Measurements from ENCODE around the gene CACNA1G. TPM values are rescaled to one million over a fixed set of nuclear protein-coding genes. Genes with fewer than 3 reads are reported as not detected.

Gene CACNA1G
- total and polyA plus RNA-seq, 9 donors: 1.0 to 39.1 (median 4.7) TPM

DNA sequence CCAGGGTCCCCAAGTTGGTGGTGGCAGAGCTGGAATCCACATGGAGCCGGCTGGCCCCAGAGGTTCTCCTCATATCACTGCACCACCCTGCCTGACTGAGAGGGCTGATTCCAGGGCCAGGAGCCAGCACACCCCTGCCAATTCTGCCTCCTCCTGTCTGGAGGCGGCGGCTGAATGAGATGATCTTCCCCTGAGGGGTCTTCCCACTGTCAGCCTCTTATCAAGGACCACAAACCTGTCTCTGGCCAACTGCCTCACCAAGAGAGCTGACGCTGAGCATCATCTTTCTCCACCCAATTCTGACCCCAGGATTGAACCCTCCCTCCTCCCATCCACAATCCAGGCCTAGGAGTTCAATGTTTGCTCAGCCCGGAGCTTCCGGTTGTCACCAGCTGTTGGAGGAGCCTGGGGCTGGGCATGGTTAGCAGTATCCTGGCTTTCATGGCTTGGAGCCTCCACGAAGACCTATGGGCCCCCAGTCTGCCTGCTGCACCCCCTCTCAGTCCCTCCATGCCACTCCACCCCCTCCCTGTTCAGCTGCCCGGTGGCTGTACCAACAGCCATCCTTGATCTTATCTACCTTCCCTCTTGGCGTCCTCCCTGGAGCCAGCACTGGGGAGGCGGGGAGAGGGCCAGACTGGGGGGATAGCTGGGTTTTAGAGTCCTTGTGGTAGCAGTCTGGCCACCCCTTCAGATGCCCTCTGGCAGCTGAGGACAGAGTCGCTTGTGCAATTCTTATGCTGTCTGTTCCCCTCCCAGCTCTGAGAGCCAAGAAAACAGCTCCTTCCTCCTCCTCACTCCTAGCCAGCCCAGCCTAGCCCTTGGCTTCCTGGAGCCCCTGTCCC lies 99.7 kb downstream of the CACNA1G start:
- TF ChIP-seq POLR2A (IDR thresholded peaks at IDR 0.05) (no peak), EP300 (IDR thresholded peaks at IDR 0.05) (no peak)
- TF ChIP-seq, protein P1, sequence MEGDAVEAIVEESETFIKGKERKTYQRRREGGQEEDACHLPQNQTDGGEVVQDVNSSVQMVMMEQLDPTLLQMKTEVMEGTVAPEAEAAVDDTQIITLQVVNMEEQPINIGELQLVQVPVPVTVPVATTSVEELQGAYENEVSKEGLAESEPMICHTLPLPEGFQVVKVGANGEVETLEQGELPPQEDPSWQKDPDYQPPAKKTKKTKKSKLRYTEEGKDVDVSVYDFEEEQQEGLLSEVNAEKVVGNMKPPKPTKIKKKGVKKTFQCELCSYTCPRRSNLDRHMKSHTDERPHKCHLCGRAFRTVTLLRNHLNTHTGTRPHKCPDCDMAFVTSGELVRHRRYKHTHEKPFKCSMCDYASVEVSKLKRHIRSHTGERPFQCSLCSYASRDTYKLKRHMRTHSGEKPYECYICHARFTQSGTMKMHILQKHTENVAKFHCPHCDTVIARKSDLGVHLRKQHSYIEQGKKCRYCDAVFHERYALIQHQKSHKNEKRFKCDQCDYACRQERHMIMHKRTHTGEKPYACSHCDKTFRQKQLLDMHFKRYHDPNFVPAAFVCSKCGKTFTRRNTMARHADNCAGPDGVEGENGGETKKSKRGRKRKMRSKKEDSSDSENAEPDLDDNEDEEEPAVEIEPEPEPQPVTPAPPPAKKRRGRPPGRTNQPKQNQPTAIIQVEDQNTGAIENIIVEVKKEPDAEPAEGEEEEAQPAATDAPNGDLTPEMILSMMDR (IDR thresholded peaks at IDR 0.05): no peak
- WGBS, 3 donors: 38 to 48% (median 39%) methylated on average over 11 of the region's 11 CpGs
- Histone ChIP-seq H3K27me3 (no peaks in the 10 kb centered on the region), H3K9me3 (no peaks in the 10 kb centered on the region), H3K36me3 (no peaks in the 10 kb centered on the region), H3K4me1 (ENCODE audit: insufficient read depth) (peaks cover 2% of the 10 kb centered on the region), H3K27ac (no peak overlapping the region), H3K4me3 (no peak overlapping the region)
- DNase-seq: no peak
- intact Hi-C loops (cut with DNase I): no loop called here

DNA sequence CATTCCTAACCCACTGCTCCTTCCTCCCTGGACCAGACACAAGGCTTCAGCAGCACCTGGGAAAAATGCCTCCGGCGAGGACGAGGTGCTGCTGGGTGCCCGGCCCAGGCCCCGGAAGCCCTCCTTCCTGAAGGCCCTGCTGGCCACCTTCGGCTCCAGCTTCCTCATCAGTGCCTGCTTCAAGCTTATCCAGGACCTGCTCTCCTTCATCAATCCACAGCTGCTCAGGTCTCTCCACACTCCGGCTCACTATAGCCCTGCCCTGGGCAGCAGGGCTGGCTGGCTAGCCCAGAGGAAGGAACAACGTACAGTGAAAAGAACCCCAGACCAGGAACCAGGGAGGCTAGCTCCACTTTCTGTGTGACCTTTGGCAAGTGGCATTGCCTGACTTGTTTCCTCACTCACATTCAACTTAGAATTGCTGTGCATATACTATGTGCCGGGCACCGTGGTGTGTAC lies 100.4 kb downstream of the CACNA1G start:
- Histone ChIP-seq H3K4me3 (no peak overlapping the region), H3K27me3 (no peaks in the 10 kb centered on the region), H3K27ac (no peak overlapping the region), H3K36me3 (no peaks in the 10 kb centered on the region), H3K9me3 (no peaks in the 10 kb centered on the region), H3K4me1 (ENCODE audit: insufficient read depth) (peaks cover 2% of the 10 kb centered on the region)
- intact Hi-C loops (cut with DNase I): no loop called here
- no peak for DNase-seq
- TF ChIP-seq, protein P1 (IDR thresholded peaks at IDR 0.05): no peak
- no peak for TF ChIP-seq EP300 (IDR thresholded peaks at IDR 0.05)
- TF ChIP-seq POLR2A (IDR thresholded peaks at IDR 0.05): no peak
- 86 to 92% (median 91%) methylated on average over 10 of the region's 10 CpGs for WGBS, 3 donors

DNA sequence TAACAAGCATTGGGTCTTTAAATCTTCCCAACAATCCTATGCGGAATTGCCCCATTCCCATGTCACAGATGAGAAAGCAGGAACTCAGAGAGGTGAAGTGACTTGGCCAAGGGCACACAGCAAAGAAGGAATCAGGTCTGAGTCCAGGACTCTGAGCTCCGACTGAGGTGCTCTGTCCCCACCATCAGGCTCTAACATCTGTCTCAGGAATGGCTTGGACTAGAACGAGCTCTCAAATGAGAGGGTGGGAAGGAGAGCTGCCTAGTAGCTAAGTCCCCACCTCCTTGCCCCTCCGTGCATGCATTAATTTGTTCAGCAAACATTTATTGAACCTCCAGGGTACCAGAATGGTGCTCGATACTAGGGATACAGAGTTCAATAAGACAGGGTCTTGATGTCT lies 100.8 kb downstream of the CACNA1G start:
- H3K36me3 ChIP-seq: no peaks in the 10 kb centered on the region
- intact Hi-C loops (cut with DNase I): no loop called here
- no peak for DNase-seq
- H3K4me1 ChIP-seq (ENCODE audit: insufficient read depth): peaks cover 2% of the 10 kb centered on the region
- H3K4me3 ChIP-seq: no peak overlapping the region
- no peak for TF ChIP-seq EP300 (IDR thresholded peaks at IDR 0.05)
- TF ChIP-seq, protein P1 (IDR thresholded peaks at IDR 0.05): no peak
- no peak for TF ChIP-seq POLR2A (IDR thresholded peaks at IDR 0.05)
- no peaks in the 10 kb centered on the region for H3K27me3 ChIP-seq
- no peaks in the 10 kb centered on the region for H3K9me3 ChIP-seq
- no peak overlapping the region for H3K27ac ChIP-seq
- 90 to 94% (median 91%) methylated on average over 5 of the region's 5 CpGs for WGBS, 3 donors

DNA sequence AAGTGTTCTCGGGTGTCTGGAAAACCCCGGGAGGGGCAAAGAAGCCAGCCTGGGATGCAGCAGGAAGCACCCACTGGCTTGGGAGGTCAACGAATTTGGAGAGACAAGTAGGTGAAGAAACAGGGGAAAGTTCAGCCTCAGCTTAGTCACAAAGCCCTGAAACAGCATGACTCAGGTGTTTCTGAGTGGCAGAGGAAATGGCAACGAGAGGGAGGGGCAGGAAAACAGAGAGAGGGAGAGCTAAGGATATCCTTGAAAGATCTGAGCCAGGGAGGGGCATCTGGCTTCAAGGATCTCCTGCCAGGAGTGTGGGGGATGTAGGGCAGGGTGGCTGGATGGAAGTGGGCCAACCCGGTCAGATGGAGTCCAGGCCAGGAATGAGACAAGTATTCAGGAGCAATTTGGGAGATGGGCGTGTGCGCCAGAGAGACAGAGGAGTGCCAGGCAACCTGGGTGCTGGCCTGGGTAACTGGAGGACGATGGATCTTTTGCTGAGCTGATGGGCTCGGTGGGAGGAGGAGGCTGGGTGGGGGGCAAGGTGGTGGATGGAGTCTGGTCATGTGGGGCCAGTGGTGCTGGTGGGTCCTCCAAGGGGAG lies 101.4 kb downstream of the CACNA1G start:
- 64 to 74% (median 66%) methylated on average over 9 of the region's 9 CpGs for WGBS, 3 donors
- no peak overlapping the region for H3K4me3 ChIP-seq
- TF ChIP-seq, protein P1 (IDR thresholded peaks at IDR 0.05): no peak
- TF ChIP-seq EP300 (IDR thresholded peaks at IDR 0.05): no peak
- no peak for TF ChIP-seq POLR2A (IDR thresholded peaks at IDR 0.05)
- H3K9me3 ChIP-seq: no peaks in the 10 kb centered on the region
- intact Hi-C loops (cut with DNase I): no loop called here
- H3K4me1 ChIP-seq (ENCODE audit: insufficient read depth): peaks cover 2% of the 10 kb centered on the region
- H3K36me3 ChIP-seq: no peaks in the 10 kb centered on the region
- no peaks in the 10 kb centered on the region for H3K27me3 ChIP-seq
- DNase-seq: peak in 1 of 5 donors; percentile 35
- no peak overlapping the region for H3K27ac ChIP-seq
